OCI-LY3 (cell line): Measurements from ENCODE around the gene RAB11FIP2.

Experiments used
- H2AFZ ChIP-seq: fragments of 200-600, 300-600 bp; shearing (Covaris generic); 2 replicates; pipeline ENCODE4 v1.6.0; 2014; ENCODE audit warnings: antibody characterized with exemption, low read depth, low read length
- H3K27ac ChIP-seq: fragments of 200-600, 300-600 bp; sonication (generic); 2 replicates; pipeline ENCODE4 v1.5.1; 2014; ENCODE audit warnings: mild to moderate bottlenecking, low read length, moderate library complexity, mixed read lengths
- H3K27me3 ChIP-seq: fragments of 200-600, 300-600 bp; sonication (generic); 2 replicates; pipeline ENCODE4 v1.6.1; 2014; ENCODE audit warnings: low read depth, low read length, mixed read lengths
- H3K36me3 ChIP-seq: fragments of 200-600, 300-600 bp; sonication (generic); replicated peaks from 2 replicates; pipeline ENCODE3; 2014; ENCODE audit warnings: low read depth, low read length, mixed read lengths
- H3K4me1 ChIP-seq: fragments of 300-600, 200-600 bp; sonication (generic); 2 replicates; pipeline ENCODE4 v1.6.1; 2014; ENCODE audit warnings: low read length, mixed read lengths
- H3K4me2 ChIP-seq: fragments of 200-600, 300-600 bp; sonication (generic); 2 replicates; pipeline ENCODE4 v1.6.1; 2014; ENCODE audit warnings: low read length, mixed read lengths
- H3K4me3 ChIP-seq: fragments of 300-600, 200-600 bp; sonication (generic); 2 replicates; pipeline ENCODE4 v1.5.1; 2014; ENCODE audit warnings: antibody characterized with exemption, mild to moderate bottlenecking, low read length, moderate library complexity
- H3K79me2 ChIP-seq: fragments of 300-600, 200-600 bp; shearing (Covaris generic); 2 replicates; pipeline ENCODE4 v1.6.1; 2014; ENCODE audit warnings: mild to moderate bottlenecking, low read length, mixed read lengths
- H3K9ac ChIP-seq: fragments of 300-600, 200-600 bp; shearing (Covaris generic); 2 replicates; pipeline ENCODE4 v1.6.0; 2014; ENCODE audit warnings: mild to moderate bottlenecking, low read length, moderate library complexity
- H3K9me3 ChIP-seq: fragments of 200-600, 300-600 bp; shearing (Covaris generic); 2 replicates; pipeline ENCODE4 v1.6.1; 2014; ENCODE audit warnings: low read length, mixed read lengths; ENCODE audit not compliant: insufficient read depth
- H4K20me1 ChIP-seq: fragments of 200-600, 300-600 bp; sonication (generic); 2 replicates; pipeline ENCODE4 v1.6.1; 2016; ENCODE audit warnings: low read length, mixed read lengths; ENCODE audit not compliant: insufficient read depth
- EZH2phosphoT487 ChIP-seq: fragments of 200-600 bp; shearing (Covaris generic); IDR thresholded peaks from 2 replicates; pipeline ENCODE4 v1.6.1; 2018; ENCODE audit warnings: antibody characterized with exemption, mixed run types, low read depth
- TF ChIP-seq, protein P1 (sequence below): fragments of 200-600, 300-600 bp; sonication (generic); IDR thresholded peaks from 2 replicates; pipeline ENCODE4 v1.5.1; 2014; ENCODE audit warnings: antibody characterized with exemption, low read length, low read depth

The RAB11FIP2 gene

DNA sequence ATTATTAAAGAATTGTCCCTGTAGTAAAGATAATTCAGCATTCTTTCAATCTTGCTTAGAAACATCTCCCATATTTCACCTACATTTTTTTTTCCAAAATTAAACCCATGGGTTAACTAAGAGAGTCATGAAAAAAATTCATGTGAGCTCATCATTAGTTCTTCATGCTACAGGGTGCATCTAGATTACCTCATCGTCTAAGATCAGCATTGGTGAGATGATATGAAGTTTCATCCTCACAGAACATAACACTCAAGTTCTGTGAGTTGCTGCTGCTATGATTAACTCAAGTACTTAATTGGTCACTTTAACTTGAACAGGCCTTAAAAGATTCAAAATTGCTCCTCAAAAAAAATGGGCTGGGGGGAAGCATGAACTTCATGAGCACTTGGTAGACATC is 50.0 kb downstream of the RAB11FIP2 start:
- no peaks in the 10 kb centered on the region for H3K9me3 ChIP-seq
- no peaks in the 10 kb centered on the region for H3K79me2 ChIP-seq
- no peak overlapping the region for H3K4me3 ChIP-seq
- H2AFZ ChIP-seq = no peak overlapping the region
- H3K4me1 ChIP-seq = no peaks in the 10 kb centered on the region
- H3K27me3 ChIP-seq = no peaks in the 10 kb centered on the region
- H3K9ac ChIP-seq = no peak overlapping the region
- no peak overlapping the region for H3K27ac ChIP-seq
- H4K20me1 ChIP-seq = no peaks in the 10 kb centered on the region
- no peak overlapping the region for H3K4me2 ChIP-seq
- TF ChIP-seq EZH2phosphoT487 = no peak
- TF ChIP-seq, protein P1, sequence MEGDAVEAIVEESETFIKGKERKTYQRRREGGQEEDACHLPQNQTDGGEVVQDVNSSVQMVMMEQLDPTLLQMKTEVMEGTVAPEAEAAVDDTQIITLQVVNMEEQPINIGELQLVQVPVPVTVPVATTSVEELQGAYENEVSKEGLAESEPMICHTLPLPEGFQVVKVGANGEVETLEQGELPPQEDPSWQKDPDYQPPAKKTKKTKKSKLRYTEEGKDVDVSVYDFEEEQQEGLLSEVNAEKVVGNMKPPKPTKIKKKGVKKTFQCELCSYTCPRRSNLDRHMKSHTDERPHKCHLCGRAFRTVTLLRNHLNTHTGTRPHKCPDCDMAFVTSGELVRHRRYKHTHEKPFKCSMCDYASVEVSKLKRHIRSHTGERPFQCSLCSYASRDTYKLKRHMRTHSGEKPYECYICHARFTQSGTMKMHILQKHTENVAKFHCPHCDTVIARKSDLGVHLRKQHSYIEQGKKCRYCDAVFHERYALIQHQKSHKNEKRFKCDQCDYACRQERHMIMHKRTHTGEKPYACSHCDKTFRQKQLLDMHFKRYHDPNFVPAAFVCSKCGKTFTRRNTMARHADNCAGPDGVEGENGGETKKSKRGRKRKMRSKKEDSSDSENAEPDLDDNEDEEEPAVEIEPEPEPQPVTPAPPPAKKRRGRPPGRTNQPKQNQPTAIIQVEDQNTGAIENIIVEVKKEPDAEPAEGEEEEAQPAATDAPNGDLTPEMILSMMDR = no peak
- H3K36me3 ChIP-seq = no peaks in the 10 kb centered on the region

DNA sequence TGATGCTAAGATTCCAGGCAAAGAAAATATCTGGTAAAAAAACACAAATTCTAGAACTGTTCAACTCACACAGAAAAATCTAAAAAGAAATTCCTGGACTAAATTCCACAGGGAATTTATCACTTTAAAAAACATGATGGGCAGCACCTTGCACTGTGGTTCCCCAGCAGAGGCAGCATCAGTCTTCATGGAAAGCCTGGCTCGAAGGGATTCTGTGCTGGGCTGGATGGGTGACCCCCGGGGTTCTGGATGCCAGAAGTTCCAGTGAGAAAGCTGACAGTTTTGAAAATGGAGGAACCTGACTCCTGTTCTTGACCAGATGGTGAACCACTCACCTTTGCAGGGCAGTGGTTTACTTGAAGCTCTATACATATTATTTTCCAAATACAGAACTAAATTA is 52.0 kb downstream of the RAB11FIP2 start:
- Histone ChIP-seq H3K4me2 (no peak overlapping the region), H3K9me3 (no peaks in the 10 kb centered on the region), H3K27me3 (no peaks in the 10 kb centered on the region), H3K4me3 (no peak overlapping the region), H2AFZ (no peak overlapping the region), H3K9ac (no peak overlapping the region), H3K4me1 (no peaks in the 10 kb centered on the region), H3K36me3 (no peaks in the 10 kb centered on the region), H4K20me1 (no peaks in the 10 kb centered on the region), H3K27ac (no peak overlapping the region), H3K79me2 (no peaks in the 10 kb centered on the region)
- TF ChIP-seq, protein P1 = no peak
- no peak for TF ChIP-seq EZH2phosphoT487

DNA sequence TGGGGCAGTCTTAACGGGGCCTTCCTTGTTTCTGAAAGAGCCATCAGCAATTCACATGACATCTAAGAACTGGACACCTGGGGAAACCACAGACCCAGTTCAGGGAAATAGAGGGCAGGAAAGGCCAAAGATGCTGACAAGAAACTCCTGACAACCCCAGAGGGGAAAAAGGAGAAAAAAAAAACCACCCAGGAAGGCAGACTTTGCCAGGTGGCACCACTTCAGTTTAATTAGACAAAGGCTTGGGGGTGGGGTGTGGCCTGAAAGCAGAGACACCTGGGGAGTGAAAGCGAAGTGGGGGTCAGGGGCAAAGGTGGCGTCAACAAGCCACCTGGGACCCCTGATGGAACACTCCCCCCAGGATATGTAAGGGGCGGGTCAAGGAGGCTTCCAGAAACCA is 53.6 kb downstream of the RAB11FIP2 start:
- Histone ChIP-seq H3K79me2 (no peaks in the 10 kb centered on the region), H3K27ac (no peak overlapping the region), H3K4me1 (no peaks in the 10 kb centered on the region), H3K9ac (no peak overlapping the region), H2AFZ (no peak overlapping the region), H3K36me3 (no peaks in the 10 kb centered on the region), H3K4me3 (no peak overlapping the region), H3K4me2 (no peak overlapping the region), H4K20me1 (no peaks in the 10 kb centered on the region), H3K9me3 (no peaks in the 10 kb centered on the region), H3K27me3 (no peaks in the 10 kb centered on the region)
- TF ChIP-seq, protein P1 = no peak
- TF ChIP-seq EZH2phosphoT487 = no peak

DNA sequence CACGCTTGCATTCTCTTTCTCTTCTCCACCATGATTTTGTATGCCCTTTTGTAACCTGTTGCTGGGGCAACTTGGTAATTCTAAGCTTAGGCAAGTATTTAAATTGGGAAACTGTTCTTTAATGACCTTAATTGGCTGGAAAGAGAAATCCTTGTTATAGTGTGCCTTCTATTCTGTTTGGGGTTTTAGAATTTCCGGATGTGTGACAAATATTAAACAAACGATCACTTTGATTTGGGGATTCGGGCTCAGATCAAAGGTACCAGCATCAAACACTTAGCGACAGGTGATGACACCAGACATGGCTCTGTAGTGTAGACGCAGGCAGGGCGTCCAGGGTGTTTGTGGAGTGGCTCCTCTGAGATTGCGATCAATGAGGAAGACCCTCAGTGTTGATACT is 55.0 kb downstream of the RAB11FIP2 start:
- no peak overlapping the region for H3K9ac ChIP-seq
- no peaks in the 10 kb centered on the region for H3K36me3 ChIP-seq
- no peak overlapping the region for H3K4me2 ChIP-seq
- H3K4me1 ChIP-seq = no peaks in the 10 kb centered on the region
- H3K27ac ChIP-seq = no peak overlapping the region
- no peak overlapping the region for H3K4me3 ChIP-seq
- no peaks in the 10 kb centered on the region for H3K9me3 ChIP-seq
- H3K79me2 ChIP-seq = no peaks in the 10 kb centered on the region
- no peaks in the 10 kb centered on the region for H3K27me3 ChIP-seq
- TF ChIP-seq, protein P1 = no peak
- TF ChIP-seq EZH2phosphoT487 = no peak
- H2AFZ ChIP-seq = no peak overlapping the region
- no peaks in the 10 kb centered on the region for H4K20me1 ChIP-seq
